HFF-Myc (cell line): ENCODE results near the gene CDC45.

Experiments
- DNase-seq: peaks from one replicate; pipeline ENCODE4 v3.0.0-alpha.2; 2011; ENCODE audit warnings: low read depth; ENCODE audit errors: extremely low read depth
- H3K4me3 ChIP-seq: replicated peaks from 2 replicates; pipeline ENCODE4 v1.5.1; 2011; ENCODE audit warnings: low read depth, mild to moderate bottlenecking, control low read depth, low read length
- CTCF ChIP-seq: IDR thresholded peaks from 2 replicates; pipeline ENCODE4 v1.5.1; 2012; ENCODE audit warnings: mild to moderate bottlenecking, low read depth, low read length, control low read depth; ENCODE audit errors: missing control alignments

CDC45 gene

GRCh38 chr22:19495562-19496323 lies 16.0 kb downstream of the CDC45 start:
- H3K4me3 ChIP-seq: no peak overlapping the region
- no peak for TF ChIP-seq CTCF
- DNase-seq: no peak

GRCh38 chr22:19496324-19496630 lies 16.6 kb downstream of the CDC45 start:
- TF ChIP-seq CTCF: no peak
- no peak for DNase-seq
- no peak overlapping the region for H3K4me3 ChIP-seq

GRCh38 chr22:19497245-19497644 lies 17.5 kb downstream of the CDC45 start:
- DNase-seq: no peak

GRCh38 chr22:19498154-19498865 lies 18.6 kb downstream of the CDC45 start:
- no peak overlapping the region for H3K4me3 ChIP-seq
- TF ChIP-seq CTCF: no peak

More at GRCh38 chr22:19497245-19497644, 17.5 kb downstream of the CDC45 start:
- TF ChIP-seq CTCF: no peak
- no peak overlapping the region for H3K4me3 ChIP-seq

GRCh38 chr22:19498866-19499190 lies 19.1 kb downstream of the CDC45 start:
- TF ChIP-seq CTCF: no peak
- H3K4me3 ChIP-seq: no peak overlapping the region
- DNase-seq: no peak

More at GRCh38 chr22:19498154-19498865, 18.6 kb downstream of the CDC45 start:
- DNase-seq: no peak

GRCh38 chr22:19499236-19499879 lies 19.6 kb downstream of the CDC45 start:
- no peak overlapping the region for H3K4me3 ChIP-seq
- TF ChIP-seq CTCF: no peak
- no peak for DNase-seq
